ENCODE measurements around the gene IGSF21. TPM values are rescaled to one million over a fixed set of nuclear protein-coding genes. Genes with fewer than 3 reads are reported as not detected.

IGSF21 gene
- total and polyA plus RNA-seq, 10 of the 15 experiments (the other 5 are each of a cell fraction or from before 2014, with no cell fraction given), result 0.03 to 0.49 TPM; not detected in 8

DNA sequence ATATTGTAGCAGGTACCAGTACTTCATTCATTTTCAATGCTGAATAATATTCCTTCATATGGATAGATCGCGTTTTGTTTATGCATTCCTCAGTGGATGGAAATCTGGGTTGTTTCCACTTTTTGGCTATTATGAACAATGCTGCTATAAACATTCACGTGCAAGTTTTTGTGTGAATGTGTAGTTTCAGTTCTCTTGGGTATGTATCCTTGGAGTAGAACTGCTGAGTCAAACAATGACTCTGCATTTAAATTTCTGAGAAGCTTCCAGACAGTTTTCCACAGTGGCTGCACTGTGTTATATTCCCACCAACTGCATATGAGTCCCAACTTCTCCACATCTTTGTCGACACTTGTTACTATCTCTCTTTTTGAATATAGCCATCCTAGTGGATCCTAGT lies 235.1 kb downstream of the IGSF21 start (continued):
- TF ChIP-seq EP300 (IDR thresholded peaks at IDR 0.05; ENCODE audit: borderline replicate concordance in 1 of 2, control insufficient read depth in 1 of 2, low read depth in 2 of 2, low read length in 2 of 2) (no peak), RBBP5 (conservative IDR thresholded peaks at IDR 0.05) (no peak), SIX5 (IDR thresholded peaks at IDR 0.05; ENCODE audit: low read depth, low read length, severe bottlenecking) (no peak), HDAC6 (IDR thresholded peaks at IDR 0.05; ENCODE audit: unreplicated experiment) (no peak), FOS (IDR thresholded peaks at IDR 0.05; ENCODE audit: borderline replicate concordance, extremely low read depth, insufficient read length) (no peak), IKZF2 (IDR thresholded peaks at IDR 0.05) (peak; percentile 37 to 64; a peak in 2 of 4 replicates), LARP7 (IDR thresholded peaks at IDR 0.05) (no peak), SPI1 (IDR thresholded peaks at IDR 0.05; ENCODE audit: borderline replicate concordance, insufficient read depth, low read depth, low read length) (0 out of 2 replicates have a peak, but pooled peaks have one; percentile 4), MYC (IDR thresholded peaks at IDR 0.05; ENCODE audit: insufficient read depth, insufficient read length, insufficient replicate concordance, low read length, severe bottlenecking) (no peak), IRF4 (IDR thresholded peaks at IDR 0.05; ENCODE audit: low read depth, low read length) (peak; percentile 35; the same call in 1 of the 2 replicates), CEBPB (IDR thresholded peaks at IDR 0.05; ENCODE audit: borderline replicate concordance in 1 of 2, low read depth in 2 of 2, low read length in 2 of 2) (no peak), EED (IDR thresholded peaks at IDR 0.05; ENCODE audit: low read depth) (no peak), YY1 (IDR thresholded peaks at IDR 0.05; ENCODE audit: low read depth, low read length) (no peak), BHLHE40 (IDR thresholded peaks at IDR 0.05; ENCODE audit: borderline replicate concordance in 1 of 2, low read depth in 2 of 2, low read length in 1 of 2) (peak; percentile 35 to 79; a peak in 3 of 4 replicates), CBX5 (IDR thresholded peaks at IDR 0.05; ENCODE audit: low read depth) (no peak)
- TF ChIP-seq, protein P1, sequence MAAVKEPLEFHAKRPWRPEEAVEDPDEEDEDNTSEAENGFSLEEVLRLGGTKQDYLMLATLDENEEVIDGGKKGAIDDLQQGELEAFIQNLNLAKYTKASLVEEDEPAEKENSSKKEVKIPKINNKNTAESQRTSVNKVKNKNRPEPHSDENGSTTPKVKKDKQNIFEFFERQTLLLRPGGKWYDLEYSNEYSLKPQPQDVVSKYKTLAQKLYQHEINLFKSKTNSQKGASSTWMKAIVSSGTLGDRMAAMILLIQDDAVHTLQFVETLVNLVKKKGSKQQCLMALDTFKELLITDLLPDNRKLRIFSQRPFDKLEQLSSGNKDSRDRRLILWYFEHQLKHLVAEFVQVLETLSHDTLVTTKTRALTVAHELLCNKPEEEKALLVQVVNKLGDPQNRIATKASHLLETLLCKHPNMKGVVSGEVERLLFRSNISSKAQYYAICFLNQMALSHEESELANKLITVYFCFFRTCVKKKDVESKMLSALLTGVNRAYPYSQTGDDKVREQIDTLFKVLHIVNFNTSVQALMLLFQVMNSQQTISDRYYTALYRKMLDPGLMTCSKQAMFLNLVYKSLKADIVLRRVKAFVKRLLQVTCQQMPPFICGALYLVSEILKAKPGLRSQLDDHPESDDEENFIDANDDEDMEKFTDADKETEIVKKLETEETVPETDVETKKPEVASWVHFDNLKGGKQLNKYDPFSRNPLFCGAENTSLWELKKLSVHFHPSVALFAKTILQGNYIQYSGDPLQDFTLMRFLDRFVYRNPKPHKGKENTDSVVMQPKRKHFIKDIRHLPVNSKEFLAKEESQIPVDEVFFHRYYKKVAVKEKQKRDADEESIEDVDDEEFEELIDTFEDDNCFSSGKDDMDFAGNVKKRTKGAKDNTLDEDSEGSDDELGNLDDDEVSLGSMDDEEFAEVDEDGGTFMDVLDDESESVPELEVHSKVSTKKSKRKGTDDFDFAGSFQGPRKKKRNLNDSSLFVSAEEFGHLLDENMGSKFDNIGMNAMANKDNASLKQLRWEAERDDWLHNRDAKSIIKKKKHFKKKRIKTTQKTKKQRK (IDR thresholded peaks at IDR 0.05; ENCODE audit: low read depth, low read length), result no peak
- TF ChIP-seq, protein P2, sequence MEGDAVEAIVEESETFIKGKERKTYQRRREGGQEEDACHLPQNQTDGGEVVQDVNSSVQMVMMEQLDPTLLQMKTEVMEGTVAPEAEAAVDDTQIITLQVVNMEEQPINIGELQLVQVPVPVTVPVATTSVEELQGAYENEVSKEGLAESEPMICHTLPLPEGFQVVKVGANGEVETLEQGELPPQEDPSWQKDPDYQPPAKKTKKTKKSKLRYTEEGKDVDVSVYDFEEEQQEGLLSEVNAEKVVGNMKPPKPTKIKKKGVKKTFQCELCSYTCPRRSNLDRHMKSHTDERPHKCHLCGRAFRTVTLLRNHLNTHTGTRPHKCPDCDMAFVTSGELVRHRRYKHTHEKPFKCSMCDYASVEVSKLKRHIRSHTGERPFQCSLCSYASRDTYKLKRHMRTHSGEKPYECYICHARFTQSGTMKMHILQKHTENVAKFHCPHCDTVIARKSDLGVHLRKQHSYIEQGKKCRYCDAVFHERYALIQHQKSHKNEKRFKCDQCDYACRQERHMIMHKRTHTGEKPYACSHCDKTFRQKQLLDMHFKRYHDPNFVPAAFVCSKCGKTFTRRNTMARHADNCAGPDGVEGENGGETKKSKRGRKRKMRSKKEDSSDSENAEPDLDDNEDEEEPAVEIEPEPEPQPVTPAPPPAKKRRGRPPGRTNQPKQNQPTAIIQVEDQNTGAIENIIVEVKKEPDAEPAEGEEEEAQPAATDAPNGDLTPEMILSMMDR (IDR thresholded peaks at IDR 0.05 in 2 of 3, conservative IDR thresholded peaks at IDR 0.05 in 1 of 3; ENCODE audit: control insufficient read depth in 2 of 3, extremely low read depth in 1 of 3, insufficient read depth in 1 of 3, low read depth in 3 of 3, low read length in 3 of 3), result no peak

Measured in GM12878 (cell line).